A549 treated with AZD2906 at 1 μM for 4 hours (cell line): ENCODE measurements around the gene OVOL3. TPM values are rescaled to one million over a fixed set of nuclear protein-coding genes. Genes with fewer than 3 reads are reported as not detected.

Source experiments
- total RNA-seq: library from RNA; stranded (reverse); fragments of 200-300 nt; extraction: Qiagen RNA extraction; gene quantifications from 5 replicates; pipeline ENCODE4 v1.2.3, GENCODE V29; 2022

Gene OVOL3
- total RNA-seq = 0.19 to 0.32 TPM (median 0.29 TPM) in 4 of 5 replicates, not detected in the other

DNA sequence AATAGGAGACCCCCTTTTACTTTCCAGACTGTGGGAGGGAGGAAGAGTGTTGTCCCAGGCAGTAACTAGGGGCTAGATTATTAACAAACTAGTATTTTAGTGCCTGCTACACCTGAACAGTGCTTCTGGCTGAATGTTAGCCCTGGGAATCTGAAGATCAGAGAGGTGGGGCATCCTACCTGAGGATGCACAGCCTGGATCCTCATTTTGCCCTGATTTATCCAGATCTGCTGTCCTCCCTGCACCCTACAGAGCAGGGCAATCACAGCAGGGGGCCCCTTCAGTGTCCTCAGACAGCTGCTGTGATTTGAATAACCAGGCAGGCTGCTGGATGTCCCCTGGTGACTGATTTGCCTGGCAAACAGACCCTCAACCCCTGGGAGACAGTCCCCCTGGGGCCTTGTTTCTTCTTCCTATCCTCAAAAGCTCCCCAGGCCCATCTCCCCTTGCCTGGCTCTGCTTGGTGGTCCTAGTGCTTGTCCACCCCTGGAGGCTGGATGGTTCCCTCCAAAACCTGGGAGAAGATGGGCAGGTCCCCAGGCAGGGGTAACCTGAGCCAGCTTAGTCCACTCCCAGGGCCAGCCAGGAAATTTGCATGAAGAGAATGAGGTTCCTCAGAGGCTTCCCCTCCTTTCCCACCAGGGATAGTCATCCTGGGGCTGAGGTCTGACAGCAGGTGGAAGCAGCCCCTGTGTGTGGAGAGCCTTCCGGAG, at the start of gene OVOL3:
TSS of gene OVOL3 (plus strand) at position 657 of the 713 bp plus-strand sequence. CDS start 60 bp downstream, outside the sequence.

DNA sequence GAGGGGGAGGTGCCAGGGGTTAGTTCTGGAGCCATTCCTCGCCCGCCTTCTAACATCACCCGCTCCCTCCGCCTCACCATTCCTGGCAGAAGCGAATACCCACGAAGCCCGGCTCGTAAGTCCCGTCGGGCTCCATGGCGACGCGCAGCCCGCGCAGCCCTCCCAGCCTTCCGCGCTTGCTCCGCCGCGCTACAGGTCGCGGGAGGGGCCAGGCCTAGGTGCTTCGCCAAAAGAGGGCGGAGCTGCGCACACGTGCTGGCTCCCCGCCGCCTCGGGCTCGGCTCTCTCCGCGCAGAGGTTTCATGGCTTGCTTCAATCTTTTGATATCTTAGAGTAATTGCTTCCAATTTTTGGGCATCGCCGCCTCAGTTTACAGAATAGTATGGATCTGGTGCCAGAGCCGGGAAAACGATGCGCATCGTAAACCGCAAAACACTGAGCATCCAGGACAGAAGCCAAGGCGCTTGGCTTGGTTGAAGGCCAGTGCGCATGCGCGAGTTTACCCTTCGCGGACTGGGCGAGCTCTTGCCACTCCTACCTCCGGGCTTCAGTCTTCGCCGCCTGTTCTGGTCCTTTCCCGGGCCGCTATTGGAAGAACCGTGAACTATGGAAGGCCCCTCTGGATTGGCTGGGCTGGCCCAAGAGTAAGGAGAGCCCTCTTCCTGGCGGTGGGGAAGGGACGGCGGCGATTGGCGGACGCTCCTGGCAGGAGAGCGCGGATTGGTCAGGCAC, 3.9 kb downstream of the OVOL3 start, which contains the start of gene POLR2I:
TSS of gene POLR2I (minus strand) at position 155 of the 732 bp plus-strand sequence. CDS start at position 136, 19 bp downstream.

DNA sequence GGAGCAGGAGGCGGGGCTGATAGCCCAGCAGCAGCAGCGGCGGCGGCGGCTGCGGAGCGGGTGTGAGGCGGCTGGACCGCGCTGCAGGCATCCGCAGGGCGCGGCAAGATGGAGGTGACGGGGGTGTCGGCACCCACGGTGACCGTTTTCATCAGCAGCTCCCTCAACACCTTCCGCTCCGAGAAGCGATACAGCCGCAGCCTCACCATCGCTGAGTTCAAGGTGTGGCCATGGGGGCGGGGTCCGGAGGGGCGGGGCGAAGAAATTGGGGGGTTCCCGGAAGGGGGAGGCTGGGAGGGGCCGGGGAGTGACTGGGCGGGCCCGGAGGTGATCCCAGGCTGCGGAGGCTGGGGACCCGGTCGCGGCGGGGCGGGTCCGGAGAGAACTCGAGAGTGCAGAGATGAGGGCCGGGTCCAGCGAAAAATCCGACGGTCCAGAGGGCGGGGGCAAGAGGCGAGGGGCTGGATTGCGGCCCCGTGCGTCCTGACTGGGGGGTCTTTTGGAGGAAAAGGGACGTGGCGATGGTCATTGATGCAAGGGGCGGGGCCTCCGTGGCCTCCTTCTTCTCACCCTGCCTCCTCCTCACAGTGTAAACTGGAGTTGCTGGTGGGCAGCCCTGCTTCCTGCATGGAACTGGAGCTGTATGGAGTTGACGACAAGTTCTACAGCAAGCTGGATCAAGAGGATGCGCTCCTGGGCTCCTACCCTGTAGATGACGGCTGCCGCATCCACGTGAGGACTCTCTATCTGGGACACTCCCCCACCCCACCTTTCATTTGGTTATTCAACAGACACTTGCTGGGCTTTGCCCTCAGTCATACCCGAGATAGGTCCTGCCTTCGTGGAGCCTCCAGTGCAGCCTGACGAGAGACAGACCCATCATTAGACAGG, 4.8 kb downstream of the OVOL3 start, which contains the start of gene TBCB:
TSS of gene TBCB (plus strand) at position 16 of the 891 bp plus-strand sequence. CDS start at position 109, 93 bp downstream.

GRCh38 chr19:36139473-36140303, 28.7 kb downstream of the OVOL3 start, which contains the start of gene CAPNS1:
Gene CAPNS1 (plus strand): TSS chr19:36140066. CDS start chr19:36141012, 946 bp downstream.

GRCh38 chr19:36152352-36153091, 41.6 kb downstream of the OVOL3 start, which contains the start of gene COX7A1:
Gene COX7A1 (minus strand): TSS chr19:36152447. CDS start chr19:36152407, 40 bp downstream.

Other genes starting within 250 kb of the OVOL3 start
- 70.1 to 97.9 TPM (median 93.9 TPM) in 5 replicates for gene APLP1, start 242.6 kb upstream of the OVOL3 start, total RNA-seq
- gene NFKBID, start 210.6 kb upstream of the OVOL3 start, total RNA-seq = 4.9 to 7.5 TPM (median 5.7 TPM) in 5 replicates
- 0.29 to 0.75 TPM (median 0.53 TPM) in 4 of 5 replicates, not detected in the other for gene HCST, start 208.6 kb upstream of the OVOL3 start, total RNA-seq
- not detected in 5 replicates for gene TYROBP, start 202.8 kb upstream of the OVOL3 start, total RNA-seq
- 20.1 to 27.8 TPM (median 23.2 TPM) in 5 replicates for gene LRFN3, start 174.8 kb upstream of the OVOL3 start, total RNA-seq
- gene SDHAF1, start 116.0 kb upstream of the OVOL3 start, total RNA-seq = 32.3 to 50.8 TPM (median 46.9 TPM) in 5 replicates
- 0.04 to 0.50 TPM (median 0.25 TPM) in 5 replicates for gene SYNE4, start 102.3 kb upstream of the OVOL3 start, total RNA-seq
- gene ALKBH6, start 96.9 kb upstream of the OVOL3 start, total RNA-seq = 23.0 to 25.8 TPM (median 24.4 TPM) in 5 replicates
- gene CLIP3, start 78.3 kb upstream of the OVOL3 start, total RNA-seq = 0.46 to 1.3 TPM (median 0.78 TPM) in 5 replicates
- 5.3 to 8.4 TPM (median 7.5 TPM) in 5 replicates for gene THAP8, start 56.9 kb upstream of the OVOL3 start, total RNA-seq
- gene WDR62, start 56.2 kb upstream of the OVOL3 start, total RNA-seq = 21.3 to 28.1 TPM (median 25.4 TPM) in 5 replicates
- 225 to 266 TPM (median 251 TPM) in 5 replicates for gene POLR2I, start 3.7 kb downstream of the OVOL3 start, total RNA-seq
- gene TBCB, start 4.3 kb downstream of the OVOL3 start, total RNA-seq = 435 to 567 TPM (median 554 TPM) in 5 replicates
- gene CAPNS1, start 28.9 kb downstream of the OVOL3 start, total RNA-seq = 1,516 to 2,255 TPM (median 2,139 TPM) in 5 replicates
- not detected in 5 replicates for gene COX7A1, start 41.3 kb downstream of the OVOL3 start, total RNA-seq
- 3.7 to 4.9 TPM (median 4.1 TPM) in 5 replicates for gene ZNF565, start 103.5 kb downstream of the OVOL3 start, total RNA-seq
- gene ZNF146, start 104.0 kb downstream of the OVOL3 start, total RNA-seq = 104 to 170 TPM (median 114 TPM) in 5 replicates